RWPE1 (cell line): ENCODE results near the gene TOLLIP.

ENCODE experiments used
- CTCF ChIA-PET: fragments of 350-600 bp; sonication (Branson Sonifier 250); formaldehyde crosslinking; extraction: SDS; loops from one replicate; lab custom pipeline; 2021; lab: Yijun Ruan, JAX
- POLR2A ChIA-PET: fragments of 400-600 bp; formaldehyde crosslinking; extraction: SDS; loops from one replicate; lab custom pipeline; 2020; ENCODE audit warnings: antibody characterized with exemption; ENCODE audit not compliant: low non-redundant PET; lab: Yijun Ruan, JAX
- DNase-seq: peaks from one replicate; pipeline ENCODE4 v3.0.0; 2012; ENCODE audit warnings: low spot score
- H3K27ac ChIP-seq: fragments of 450-650 bp; 2 replicates; pipeline ENCODE4 v1.5.1; 2017
- TF ChIP-seq, protein P1 (sequence below): fragments of 450-650 bp; conservative IDR thresholded peaks from 2 replicates; pipeline ENCODE4 v1.5.1; 2017; ENCODE audit warnings: low read depth, mild to moderate bottlenecking

TOLLIP gene

GRCh38 chr11:1287928-1288327, 21.5 kb downstream of the TOLLIP start:
- ChIA-PET CTCF (no interaction called here), POLR2A (no interaction called here)
- no peak for DNase-seq
- TF ChIP-seq, protein P1, sequence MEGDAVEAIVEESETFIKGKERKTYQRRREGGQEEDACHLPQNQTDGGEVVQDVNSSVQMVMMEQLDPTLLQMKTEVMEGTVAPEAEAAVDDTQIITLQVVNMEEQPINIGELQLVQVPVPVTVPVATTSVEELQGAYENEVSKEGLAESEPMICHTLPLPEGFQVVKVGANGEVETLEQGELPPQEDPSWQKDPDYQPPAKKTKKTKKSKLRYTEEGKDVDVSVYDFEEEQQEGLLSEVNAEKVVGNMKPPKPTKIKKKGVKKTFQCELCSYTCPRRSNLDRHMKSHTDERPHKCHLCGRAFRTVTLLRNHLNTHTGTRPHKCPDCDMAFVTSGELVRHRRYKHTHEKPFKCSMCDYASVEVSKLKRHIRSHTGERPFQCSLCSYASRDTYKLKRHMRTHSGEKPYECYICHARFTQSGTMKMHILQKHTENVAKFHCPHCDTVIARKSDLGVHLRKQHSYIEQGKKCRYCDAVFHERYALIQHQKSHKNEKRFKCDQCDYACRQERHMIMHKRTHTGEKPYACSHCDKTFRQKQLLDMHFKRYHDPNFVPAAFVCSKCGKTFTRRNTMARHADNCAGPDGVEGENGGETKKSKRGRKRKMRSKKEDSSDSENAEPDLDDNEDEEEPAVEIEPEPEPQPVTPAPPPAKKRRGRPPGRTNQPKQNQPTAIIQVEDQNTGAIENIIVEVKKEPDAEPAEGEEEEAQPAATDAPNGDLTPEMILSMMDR, result no peak
- no peak overlapping the region; the same call in 1 of the 2 replicates for H3K27ac ChIP-seq

- TF ChIP-seq, protein P1, result no peak
- H3K27ac ChIP-seq, result no peak overlapping the region
- DNase-seq, result no peak
- POLR2A ChIA-PET, result no interaction called here
- CTCF ChIA-PET, result interaction anchor here (0.6 to 0.7 kb wide), 2 partner anchors 34 to 75 kb away, joined by 3 read pairs; no protein-coding TSS in a partner anchor
Observed at GRCh38 chr11:1285876-1286275, 23.6 kb downstream of the TOLLIP start.

GRCh38 chr11:1285316-1285744, 24.1 kb downstream of the TOLLIP start:
- POLR2A ChIA-PET, result no interaction called here
- TF ChIP-seq, protein P1, result no peak
- CTCF ChIA-PET, result interaction anchor here (0.6 to 0.7 kb wide), 2 partner anchors 34 to 75 kb away, joined by 3 read pairs; no protein-coding TSS in a partner anchor
- no peak overlapping the region for H3K27ac ChIP-seq
- DNase-seq, result no peak

GRCh38 chr11:1283906-1284305, 25.5 kb downstream of the TOLLIP start:
- no peak overlapping the region for H3K27ac ChIP-seq
- ChIA-PET CTCF (no interaction called here), POLR2A (no interaction called here)
- TF ChIP-seq, protein P1, result no peak
- DNase-seq, result no peak

- no peak for DNase-seq
- ChIA-PET CTCF (no interaction called here), POLR2A (no interaction called here)
- no peak overlapping the region for H3K27ac ChIP-seq
- TF ChIP-seq, protein P1, result no peak
Observed at GRCh38 chr11:1283091-1283511, 26.3 kb downstream of the TOLLIP start.

DNA sequence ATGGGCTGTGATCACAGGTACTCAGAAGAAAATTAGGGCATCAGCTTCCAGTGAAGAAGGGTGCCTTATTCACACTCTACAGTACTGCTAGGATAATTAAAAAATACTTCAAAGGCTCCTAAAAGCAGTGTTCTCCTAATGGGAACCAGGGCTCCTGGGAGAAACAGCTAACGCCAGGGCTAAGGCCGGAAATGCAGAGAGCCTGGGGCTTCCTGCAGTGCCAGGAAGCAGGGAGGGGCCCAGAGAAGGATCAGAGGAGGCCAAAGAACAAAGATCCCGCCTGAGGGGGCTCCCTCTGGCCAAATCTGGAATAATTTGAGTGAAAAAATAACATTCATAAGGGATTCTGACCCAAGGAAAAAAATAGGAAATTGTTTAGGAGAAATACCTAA, 27.5 kb downstream of the TOLLIP start:
- DNase-seq, result no peak
- TF ChIP-seq, protein P1, result no peak
- ChIA-PET POLR2A (no interaction called here), CTCF (no interaction called here)
- H3K27ac ChIP-seq, result no peak overlapping the region; the same call in 1 of the 2 replicates
